Progenitor cell of endocrine pancreas (in vitro differentiated cells): ENCODE measurements around the gene PTPN14. TPM values are rescaled to one million over a fixed set of nuclear protein-coding genes. Genes with fewer than 3 reads are reported as not detected.
A peak's percentile ranks its signal among the peaks of the same experiment; 100 is the strongest.

Experiments
- DNase-seq: peaks from one replicate; pipeline ENCODE4 v3.0.0; 2021; ENCODE audit warnings: low spot score; ENCODE audit not compliant: unreplicated experiment
- H3K27ac Mint-ChIP-seq: 2 replicates; pipeline ENCODE4 v1.8.0; 2021; ENCODE audit warnings: mild to moderate bottlenecking, moderate library complexity, mixed read lengths
- H3K27me3 Mint-ChIP-seq: 2 replicates; pipeline ENCODE4 v1.8.0; 2021; ENCODE audit warnings: mixed read lengths
- H3K36me3 Mint-ChIP-seq: 2 replicates; pipeline ENCODE4 v1.8.0; 2022; ENCODE audit warnings: mixed read lengths; ENCODE audit not compliant: insufficient read depth
- H3K4me1 Mint-ChIP-seq: 2 replicates; pipeline ENCODE4 v1.8.0; 2021; ENCODE audit warnings: low read depth, mixed read lengths
- H3K4me3 Mint-ChIP-seq: 2 replicates; pipeline ENCODE4 v1.8.0; 2021; ENCODE audit warnings: low read depth, mild to moderate bottlenecking, moderate library complexity, mixed read lengths
- H3K9me3 Mint-ChIP-seq: 2 replicates; pipeline ENCODE4 v1.8.0; 2021; ENCODE audit warnings: low read depth, mixed read lengths
- CTCF ChIP-seq: fragments of 200-600 bp; sonication (generic); IDR thresholded peaks from one replicate; pipeline ENCODE4 v1.5.0; 2021; ENCODE audit warnings: antibody characterized with exemption, mild to moderate bottlenecking; ENCODE audit not compliant: unreplicated experiment
- total RNA-seq: library from RNA; stranded (reverse); gene quantifications from 2 replicates; pipeline ENCODE4 v1.2.1, GENCODE V29; 2021

PTPN14 gene
- total RNA-seq, 1 donor from 2014 or later = 37.0 TPM

DNA sequence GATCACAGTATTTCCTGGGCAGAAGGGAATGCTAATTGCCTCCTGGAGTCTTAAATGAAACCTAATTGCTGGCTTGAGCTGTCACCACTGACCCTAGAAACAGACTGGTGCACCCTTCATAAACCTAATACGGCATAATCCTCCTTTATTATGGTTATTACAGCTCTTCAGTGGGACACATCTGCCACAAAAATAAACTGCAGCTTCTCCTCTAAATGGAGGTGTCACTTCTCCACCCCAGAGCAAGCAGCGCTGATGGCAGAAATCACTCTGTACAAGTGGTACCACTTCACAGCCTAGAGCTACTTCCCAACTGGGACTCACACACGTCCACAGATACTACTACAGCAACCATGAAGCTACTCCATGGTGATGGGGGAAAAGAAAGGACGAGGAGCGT lies 11.1 kb downstream of the PTPN14 start:
- no peak for DNase-seq
- peaks cover 17% of the 10 kb centered on the region for H3K4me1 Mint-ChIP-seq
- no peaks in the 10 kb centered on the region for H3K27me3 Mint-ChIP-seq
- H3K4me3 Mint-ChIP-seq = no peak overlapping the region
- peaks cover 1% of the 10 kb centered on the region for H3K36me3 Mint-ChIP-seq
- no peak for TF ChIP-seq CTCF
- H3K9me3 Mint-ChIP-seq = no peaks in the 10 kb centered on the region
- H3K27ac Mint-ChIP-seq = peak overlapping the region; percentile 13

DNA sequence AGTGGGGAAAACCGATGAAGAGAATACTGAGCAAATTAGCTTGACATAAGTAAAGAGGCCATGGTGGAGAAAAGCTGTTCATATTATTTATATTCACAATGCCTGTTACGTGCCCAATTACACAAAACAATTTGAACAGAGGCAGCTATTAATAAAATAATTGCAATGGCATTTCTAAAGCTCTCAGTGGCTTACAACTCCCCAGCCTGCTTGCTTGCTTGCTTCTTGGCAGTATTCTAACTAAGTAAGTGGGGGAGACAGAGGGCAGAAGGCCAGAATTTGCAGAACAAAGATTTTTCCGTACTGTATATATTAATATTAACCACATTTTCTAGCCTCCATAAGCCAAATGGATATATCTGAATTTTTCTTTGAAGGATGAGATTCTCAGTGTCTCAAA lies 12.9 kb downstream of the PTPN14 start:
- peaks cover 14% of the 10 kb centered on the region for H3K4me1 Mint-ChIP-seq
- H3K9me3 Mint-ChIP-seq = no peaks in the 10 kb centered on the region
- peaks cover 7% of the 10 kb centered on the region for H3K36me3 Mint-ChIP-seq

DNA sequence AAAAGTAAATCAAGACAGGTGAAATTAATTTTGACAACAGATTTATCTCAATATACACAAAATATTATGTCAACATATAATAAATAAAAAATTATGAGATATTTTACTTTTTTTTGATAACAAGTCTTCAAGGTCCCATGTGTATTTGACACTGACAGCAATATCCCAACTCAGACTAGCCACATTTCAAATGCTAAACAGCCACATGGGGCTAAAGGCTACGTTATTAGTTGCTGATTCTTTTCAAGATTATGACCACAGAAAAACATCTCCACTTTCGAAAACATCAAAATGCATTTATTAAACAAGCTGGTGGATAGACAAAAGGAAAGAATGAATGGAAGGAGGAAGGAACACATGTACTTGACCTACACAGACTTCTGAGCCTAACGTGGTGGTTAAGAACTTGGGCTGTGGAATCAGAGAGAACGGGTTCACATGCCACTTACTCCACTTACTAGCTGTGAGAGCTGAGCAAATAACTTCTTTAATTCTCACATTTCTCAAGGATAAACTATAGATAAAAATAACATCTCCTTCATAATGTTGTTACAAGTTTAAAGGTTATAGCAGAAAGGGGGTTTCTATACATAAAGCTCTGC lies 13.4 kb downstream of the PTPN14 start:
- H3K4me1 Mint-ChIP-seq = peaks cover 14% of the 10 kb centered on the region
- H3K36me3 Mint-ChIP-seq = peaks cover 9% of the 10 kb centered on the region
- TF ChIP-seq CTCF = no peak
- no peaks in the 10 kb centered on the region for H3K9me3 Mint-ChIP-seq
- no peak for DNase-seq
- H3K27ac Mint-ChIP-seq = no peak overlapping the region
- H3K4me3 Mint-ChIP-seq = no peak overlapping the region
- H3K27me3 Mint-ChIP-seq = no peaks in the 10 kb centered on the region

More for the DNA sequence above, 12.9 kb downstream of the PTPN14 start:
- Mint-ChIP-seq H3K27ac (no peak overlapping the region), H3K27me3 (no peaks in the 10 kb centered on the region), H3K4me3 (no peak overlapping the region)
- TF ChIP-seq CTCF = no peak
- no peak for DNase-seq

DNA sequence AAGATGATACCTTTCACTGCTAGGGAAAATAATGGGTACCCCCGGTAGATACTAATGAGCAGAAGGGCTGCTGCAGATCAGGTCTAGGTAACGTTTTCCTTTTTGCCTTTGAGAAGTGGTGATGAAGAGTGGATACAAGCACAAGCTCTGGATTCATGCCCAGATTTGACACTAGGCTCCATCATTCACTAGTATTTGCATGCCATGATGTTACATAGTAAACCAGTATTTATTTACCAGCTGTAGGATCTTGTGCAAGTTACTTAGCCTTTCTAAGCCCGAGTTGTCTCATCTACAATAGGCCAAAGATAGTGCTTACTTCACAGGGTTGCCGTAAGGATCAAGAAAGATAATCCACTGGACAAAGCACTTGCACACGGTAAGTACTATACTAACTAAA lies 14.2 kb downstream of the PTPN14 start:
- peaks cover 12% of the 10 kb centered on the region for H3K4me1 Mint-ChIP-seq
- no peak overlapping the region for H3K4me3 Mint-ChIP-seq
- no peaks in the 10 kb centered on the region for H3K9me3 Mint-ChIP-seq
- H3K36me3 Mint-ChIP-seq = peaks cover 14% of the 10 kb centered on the region
- no peaks in the 10 kb centered on the region for H3K27me3 Mint-ChIP-seq
- TF ChIP-seq CTCF = no peak
- DNase-seq = no peak
- no peak overlapping the region for H3K27ac Mint-ChIP-seq

- Mint-ChIP-seq H3K27me3 (no peaks in the 10 kb centered on the region), H3K9me3 (no peaks in the 10 kb centered on the region), H3K4me1 (peaks cover 12% of the 10 kb centered on the region), H3K4me3 (no peak overlapping the region), H3K27ac (no peak overlapping the region), H3K36me3 (peaks cover 16% of the 10 kb centered on the region)
- DNase-seq = no peak
- no peak for TF ChIP-seq CTCF
Observed at GRCh38 chr1:214532070-214532469, 19.3 kb downstream of the PTPN14 start.
